Mesothelial cell of epicardium (in vitro differentiated cells): ENCODE results near the gene CST5. TPM values are rescaled to one million over a fixed set of nuclear protein-coding genes. Genes with fewer than 3 reads are reported as not detected.

ENCODE experiments used
- DNase-seq, 2 experiments: peaks; one replicate each; pipeline ENCODE4 v3.0.0; 2021; ENCODE audit warnings: low spot score in 2 of 2; ENCODE audit not compliant: unreplicated experiment in 2 of 2
- H3K27ac Mint-ChIP-seq: 2 replicates; pipeline ENCODE4 v1.8.0; 2021; ENCODE audit warnings: mixed read lengths
- H3K27me3 Mint-ChIP-seq: 2 replicates; pipeline ENCODE4 v1.8.0; 2021; ENCODE audit warnings: low read depth, mixed read lengths
- H3K36me3 Mint-ChIP-seq: 2 replicates; pipeline ENCODE4 v1.8.0; 2021; ENCODE audit warnings: mixed read lengths
- H3K4me1 Mint-ChIP-seq: 2 replicates; pipeline ENCODE4 v1.8.0; 2021; ENCODE audit warnings: mixed read lengths
- H3K4me3 Mint-ChIP-seq: 2 replicates; pipeline ENCODE4 v1.8.0; 2021; ENCODE audit warnings: mild to moderate bottlenecking, moderate library complexity, mixed read lengths
- H3K9me3 Mint-ChIP-seq: 2 replicates; pipeline ENCODE4 v1.8.0; 2021; ENCODE audit warnings: mixed read lengths
- total RNA-seq: library from RNA; stranded (reverse); gene quantifications from 3 replicates; pipeline ENCODE4 v1.2.1, GENCODE V29; 2021
- TF ChIP-seq, protein P1 (sequence below): fragments of 200-600 bp; sonication (generic); IDR thresholded peaks from one replicate; pipeline ENCODE4 v1.5.0; 2021; ENCODE audit warnings: antibody characterized with exemption; ENCODE audit not compliant: unreplicated experiment

Gene CST5
- total RNA-seq, 1 donor from 2014 or later, result not detected

DNA sequence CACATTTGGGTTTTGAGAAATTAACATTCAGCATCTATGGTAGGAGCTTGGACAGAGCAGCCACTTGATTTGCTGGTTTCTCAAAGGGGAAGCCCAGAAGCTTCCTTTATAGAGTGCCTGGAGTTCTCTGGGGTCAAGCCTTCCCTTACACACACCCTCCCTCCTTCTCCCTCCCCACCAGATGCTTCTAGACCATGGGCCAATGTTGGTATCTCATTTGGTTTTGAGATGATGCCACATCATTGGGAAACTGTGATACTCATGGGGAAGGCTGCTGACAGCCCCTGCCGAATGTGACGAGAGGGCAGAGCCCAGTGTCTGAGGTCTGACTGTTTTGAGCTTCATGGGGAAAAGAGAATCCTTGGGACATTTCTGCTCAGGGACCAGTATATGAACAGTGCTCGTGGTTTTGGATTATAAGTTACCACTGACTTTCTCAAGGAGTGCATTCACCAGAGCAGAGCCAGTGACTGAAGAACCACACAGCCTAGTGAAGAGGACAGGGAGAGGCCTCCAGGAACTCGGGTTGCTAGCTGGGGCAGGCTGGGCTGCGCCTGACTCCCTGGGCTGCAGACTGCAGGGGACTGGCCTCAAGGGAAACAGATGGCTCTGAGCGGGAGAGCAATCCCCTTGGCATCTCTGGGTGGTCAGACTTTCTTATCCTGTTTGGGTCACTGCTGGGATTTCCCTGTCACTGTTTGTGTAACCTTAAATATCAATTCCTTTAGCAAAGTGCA is 46.4 kb upstream of the CST5 start:
- Mint-ChIP-seq H3K4me1 (peaks cover 4% of the 10 kb centered on the region), H3K36me3 (no peaks in the 10 kb centered on the region), H3K4me3 (no peak overlapping the region), H3K27ac (no peak overlapping the region), H3K9me3 (peaks cover 6% of the 10 kb centered on the region), H3K27me3 (peaks cover 18% of the 10 kb centered on the region)
- TF ChIP-seq, protein P1, sequence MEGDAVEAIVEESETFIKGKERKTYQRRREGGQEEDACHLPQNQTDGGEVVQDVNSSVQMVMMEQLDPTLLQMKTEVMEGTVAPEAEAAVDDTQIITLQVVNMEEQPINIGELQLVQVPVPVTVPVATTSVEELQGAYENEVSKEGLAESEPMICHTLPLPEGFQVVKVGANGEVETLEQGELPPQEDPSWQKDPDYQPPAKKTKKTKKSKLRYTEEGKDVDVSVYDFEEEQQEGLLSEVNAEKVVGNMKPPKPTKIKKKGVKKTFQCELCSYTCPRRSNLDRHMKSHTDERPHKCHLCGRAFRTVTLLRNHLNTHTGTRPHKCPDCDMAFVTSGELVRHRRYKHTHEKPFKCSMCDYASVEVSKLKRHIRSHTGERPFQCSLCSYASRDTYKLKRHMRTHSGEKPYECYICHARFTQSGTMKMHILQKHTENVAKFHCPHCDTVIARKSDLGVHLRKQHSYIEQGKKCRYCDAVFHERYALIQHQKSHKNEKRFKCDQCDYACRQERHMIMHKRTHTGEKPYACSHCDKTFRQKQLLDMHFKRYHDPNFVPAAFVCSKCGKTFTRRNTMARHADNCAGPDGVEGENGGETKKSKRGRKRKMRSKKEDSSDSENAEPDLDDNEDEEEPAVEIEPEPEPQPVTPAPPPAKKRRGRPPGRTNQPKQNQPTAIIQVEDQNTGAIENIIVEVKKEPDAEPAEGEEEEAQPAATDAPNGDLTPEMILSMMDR, result no peak
- DNase-seq, result no peak

DNA sequence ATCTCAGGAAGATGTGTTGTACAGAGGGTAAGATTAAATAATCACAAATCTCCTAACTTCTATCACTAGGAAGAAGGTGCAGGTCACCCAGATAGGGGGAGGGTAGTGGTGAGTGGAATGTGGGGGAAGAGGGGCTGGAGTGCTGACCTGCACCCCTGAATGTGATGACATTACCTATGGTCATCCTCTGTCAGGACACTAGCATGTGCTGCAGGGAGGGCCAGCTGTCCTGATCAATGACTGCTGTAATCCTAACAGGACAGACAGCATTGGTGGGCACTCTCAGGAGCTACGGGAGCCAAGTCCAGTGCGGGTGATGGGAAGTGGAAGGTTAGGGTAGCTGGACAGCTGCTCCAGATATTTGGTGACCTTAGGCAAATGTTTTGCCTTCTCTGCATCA is 45.2 kb upstream of the CST5 start:
- H3K4me3 Mint-ChIP-seq, result no peak overlapping the region
- H3K36me3 Mint-ChIP-seq, result no peaks in the 10 kb centered on the region
- peaks cover 15% of the 10 kb centered on the region for H3K27me3 Mint-ChIP-seq
- no peak for DNase-seq
- peaks cover 15% of the 10 kb centered on the region for H3K4me1 Mint-ChIP-seq
- H3K9me3 Mint-ChIP-seq, result no peaks in the 10 kb centered on the region
- H3K27ac Mint-ChIP-seq, result no peak overlapping the region
- TF ChIP-seq, protein P1, result no peak

DNA sequence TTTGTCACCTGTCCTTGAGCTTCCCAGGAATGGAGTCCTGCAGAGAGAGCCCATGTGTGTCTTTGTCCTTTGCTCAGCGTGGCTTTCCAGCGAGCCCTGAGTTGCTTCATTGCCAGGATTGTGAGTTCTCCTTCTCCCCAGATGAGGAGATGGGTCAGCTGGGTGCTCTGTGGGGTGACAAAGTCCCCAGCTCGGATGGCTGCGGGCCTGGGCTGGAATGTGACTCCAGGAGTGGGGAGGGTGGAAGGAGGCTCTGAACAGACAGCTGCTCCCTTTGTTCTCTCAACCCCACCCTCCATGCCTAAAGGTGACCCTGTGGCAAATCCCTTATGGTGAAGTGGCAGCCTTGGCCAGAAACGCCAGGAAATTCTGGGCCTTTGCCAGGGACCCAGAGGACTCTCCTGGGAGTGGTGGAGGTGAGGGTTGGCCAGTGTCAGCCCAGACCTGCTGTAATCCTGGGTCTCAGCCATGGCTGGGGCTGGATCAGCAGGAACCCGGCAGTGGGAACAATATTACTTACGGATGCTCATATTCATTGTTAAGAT is 44.4 kb upstream of the CST5 start:
- peaks cover 11% of the 10 kb centered on the region for H3K27me3 Mint-ChIP-seq

DNA sequence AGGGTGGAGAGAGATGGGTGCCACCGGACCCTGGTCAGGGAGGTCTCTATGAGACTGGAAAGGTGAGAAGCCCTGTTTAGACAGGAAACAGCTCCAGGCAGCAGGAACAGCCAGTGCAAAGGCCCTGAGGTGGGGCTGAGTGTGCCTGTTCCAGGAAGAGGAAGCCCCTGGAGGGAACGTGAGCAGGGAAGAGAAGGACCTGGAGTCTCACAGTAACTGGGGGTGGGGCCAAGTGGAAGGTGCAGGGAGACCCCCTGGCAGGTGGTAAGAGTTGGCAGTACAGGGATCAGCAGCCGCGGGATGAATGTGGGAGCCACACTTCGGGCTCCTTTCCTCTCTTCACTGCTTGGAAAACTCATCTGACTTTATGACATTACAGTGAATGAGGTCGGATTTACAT is 43.8 kb upstream of the CST5 start:
- H3K4me1 Mint-ChIP-seq, result peaks cover 15% of the 10 kb centered on the region
- H3K4me3 Mint-ChIP-seq, result no peak overlapping the region
- no peak overlapping the region for H3K27ac Mint-ChIP-seq
- TF ChIP-seq, protein P1, result no peak
- no peaks in the 10 kb centered on the region for H3K36me3 Mint-ChIP-seq
- no peaks in the 10 kb centered on the region for H3K9me3 Mint-ChIP-seq
- DNase-seq, result no peak
- peaks cover 11% of the 10 kb centered on the region for H3K27me3 Mint-ChIP-seq

More for the DNA sequence above, 44.4 kb upstream of the CST5 start:
- H3K27ac Mint-ChIP-seq, result no peak overlapping the region
- no peaks in the 10 kb centered on the region for H3K9me3 Mint-ChIP-seq
- TF ChIP-seq, protein P1, result no peak
- no peak for DNase-seq
- no peak overlapping the region for H3K4me3 Mint-ChIP-seq
- peaks cover 15% of the 10 kb centered on the region for H3K4me1 Mint-ChIP-seq
- H3K36me3 Mint-ChIP-seq, result no peaks in the 10 kb centered on the region

DNA sequence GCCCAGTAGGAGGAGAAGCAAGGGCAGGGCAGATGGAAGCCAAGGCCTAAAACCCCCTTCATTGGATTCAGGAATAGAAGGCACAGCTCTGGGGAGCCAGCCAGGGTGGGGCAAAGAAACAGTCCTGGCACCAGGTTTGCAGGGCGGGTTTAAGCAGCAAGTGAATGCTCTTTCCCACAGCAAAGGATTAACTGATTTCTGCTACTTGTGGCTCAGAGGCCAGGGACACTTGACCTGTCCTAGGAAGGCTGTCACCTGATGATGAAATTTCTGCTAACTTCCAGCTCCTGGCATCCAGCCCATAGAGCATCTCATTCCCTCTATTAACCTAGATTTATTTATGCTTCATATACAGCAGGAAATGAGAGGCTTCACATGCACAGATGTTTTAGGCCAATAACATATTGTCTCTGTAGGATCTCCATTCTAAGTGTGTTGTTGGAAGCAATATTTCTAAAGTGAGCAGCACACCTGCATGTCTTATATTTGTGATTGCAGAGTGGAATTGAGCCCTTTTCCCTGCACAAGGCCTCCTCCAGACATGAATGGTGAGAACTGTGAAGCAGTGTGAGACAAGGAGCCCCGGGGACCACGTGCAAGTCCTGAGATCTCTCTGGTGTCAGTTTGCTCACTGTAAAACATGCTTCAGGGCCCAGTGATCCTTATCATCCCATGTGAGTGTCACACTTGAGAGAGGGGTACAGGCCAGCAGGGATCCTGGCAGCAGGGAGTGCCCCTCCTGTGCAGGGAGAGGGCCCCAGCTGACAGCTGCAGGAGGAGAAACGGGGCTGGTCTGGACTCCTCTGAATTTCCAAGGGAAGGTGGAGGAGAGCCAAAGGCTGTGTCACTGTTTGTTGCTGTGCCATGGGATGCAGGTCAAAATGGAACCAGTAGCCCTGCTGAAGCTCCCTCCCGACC is 41.1 kb upstream of the CST5 start:
- no peak overlapping the region for H3K4me3 Mint-ChIP-seq
- H3K27me3 Mint-ChIP-seq, result peaks cover 9% of the 10 kb centered on the region
- H3K36me3 Mint-ChIP-seq, result no peaks in the 10 kb centered on the region
- DNase-seq, result no peak
- TF ChIP-seq, protein P1, result no peak
- no peak overlapping the region for H3K27ac Mint-ChIP-seq
- H3K9me3 Mint-ChIP-seq, result no peaks in the 10 kb centered on the region
- H3K4me1 Mint-ChIP-seq, result peaks cover 15% of the 10 kb centered on the region
